Glutamatergic neuron (in vitro differentiated cells): ENCODE measurements around the gene PIM1. TPM values are rescaled to one million over a fixed set of nuclear protein-coding genes. Genes with fewer than 3 reads are reported as not detected.

ENCODE experiments used
- DNase-seq: peaks from one replicate; pipeline ENCODE4 v3.0.0; 2022
- H3K27ac Mint-ChIP-seq: one replicate; pipeline ENCODE4 v1.8.0; 2020; ENCODE audit warnings: mild to moderate bottlenecking, mixed read lengths, inconsistent platforms; ENCODE audit not compliant: unreplicated experiment
- H3K27me3 Mint-ChIP-seq: one replicate; pipeline ENCODE4 v1.8.0; 2020; ENCODE audit warnings: mild to moderate bottlenecking, moderate library complexity, mixed read lengths, inconsistent platforms; ENCODE audit not compliant: unreplicated experiment
- H3K36me3 Mint-ChIP-seq: one replicate; pipeline ENCODE4 v1.8.0; 2020; ENCODE audit warnings: mild to moderate bottlenecking, mixed read lengths, inconsistent platforms; ENCODE audit not compliant: unreplicated experiment
- H3K4me1 Mint-ChIP-seq: one replicate; pipeline ENCODE4 v1.8.0; 2020; ENCODE audit warnings: mild to moderate bottlenecking, low read depth, mixed read lengths, inconsistent platforms; ENCODE audit not compliant: unreplicated experiment
- H3K4me3 Mint-ChIP-seq: one replicate; pipeline ENCODE4 v1.8.0; 2020; ENCODE audit warnings: mild to moderate bottlenecking, mixed read lengths, inconsistent platforms; ENCODE audit not compliant: unreplicated experiment
- H3K9me3 Mint-ChIP-seq: one replicate; pipeline ENCODE4 v1.8.0; 2020; ENCODE audit warnings: mild to moderate bottlenecking, moderate library complexity, mixed read lengths, inconsistent platforms; ENCODE audit not compliant: unreplicated experiment
- total RNA-seq: library from RNA; stranded (reverse); fragmentation: NEBNext Ultra II Directional; extraction: Animal tissue kit (Norgen Biotek cat#: 25700); gene quantifications from one replicate; pipeline ENCODE4 v1.2.1, GENCODE V29; 2021; ENCODE audit not compliant: unreplicated experiment
- TF ChIP-seq, protein P1 (sequence below): fragments of 200-600 bp; sonication (generic); IDR thresholded peaks from one replicate; pipeline ENCODE4 v1.5.0; 2021; ENCODE audit not compliant: partially characterized antibody, unreplicated experiment

The PIM1 gene
- total RNA-seq, 1 donor from 2014 or later, result 22.7 TPM

DNA sequence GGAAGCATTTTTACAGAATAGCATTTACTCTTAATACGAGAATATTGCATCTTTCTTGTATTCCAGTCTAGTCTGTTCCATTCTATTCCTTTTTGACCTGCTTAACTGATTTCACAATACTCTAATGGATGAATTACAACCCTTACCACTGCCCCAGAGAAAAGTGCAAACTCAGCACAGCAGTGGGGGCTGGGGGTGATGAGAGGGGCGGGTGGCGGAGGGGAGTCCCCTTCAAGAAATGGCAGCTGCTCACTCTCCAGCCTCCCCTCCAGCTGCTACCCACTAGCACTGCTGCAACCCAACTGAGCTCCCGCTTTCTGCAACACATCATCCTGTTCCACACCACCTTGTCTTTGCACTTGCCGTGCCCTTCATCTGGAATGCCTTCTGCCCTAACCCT is 30.1 kb downstream of the PIM1 start:
- no peak overlapping the region for H3K27ac Mint-ChIP-seq
- TF ChIP-seq, protein P1, sequence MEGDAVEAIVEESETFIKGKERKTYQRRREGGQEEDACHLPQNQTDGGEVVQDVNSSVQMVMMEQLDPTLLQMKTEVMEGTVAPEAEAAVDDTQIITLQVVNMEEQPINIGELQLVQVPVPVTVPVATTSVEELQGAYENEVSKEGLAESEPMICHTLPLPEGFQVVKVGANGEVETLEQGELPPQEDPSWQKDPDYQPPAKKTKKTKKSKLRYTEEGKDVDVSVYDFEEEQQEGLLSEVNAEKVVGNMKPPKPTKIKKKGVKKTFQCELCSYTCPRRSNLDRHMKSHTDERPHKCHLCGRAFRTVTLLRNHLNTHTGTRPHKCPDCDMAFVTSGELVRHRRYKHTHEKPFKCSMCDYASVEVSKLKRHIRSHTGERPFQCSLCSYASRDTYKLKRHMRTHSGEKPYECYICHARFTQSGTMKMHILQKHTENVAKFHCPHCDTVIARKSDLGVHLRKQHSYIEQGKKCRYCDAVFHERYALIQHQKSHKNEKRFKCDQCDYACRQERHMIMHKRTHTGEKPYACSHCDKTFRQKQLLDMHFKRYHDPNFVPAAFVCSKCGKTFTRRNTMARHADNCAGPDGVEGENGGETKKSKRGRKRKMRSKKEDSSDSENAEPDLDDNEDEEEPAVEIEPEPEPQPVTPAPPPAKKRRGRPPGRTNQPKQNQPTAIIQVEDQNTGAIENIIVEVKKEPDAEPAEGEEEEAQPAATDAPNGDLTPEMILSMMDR, result no peak
- H3K4me1 Mint-ChIP-seq, result peaks cover 4% of the 10 kb centered on the region
- H3K27me3 Mint-ChIP-seq, result peaks cover 2% of the 10 kb centered on the region
- H3K4me3 Mint-ChIP-seq, result no peak overlapping the region
- H3K36me3 Mint-ChIP-seq, result no peaks in the 10 kb centered on the region
- H3K9me3 Mint-ChIP-seq, result no peaks in the 10 kb centered on the region
- DNase-seq, result peak; percentile 29

DNA sequence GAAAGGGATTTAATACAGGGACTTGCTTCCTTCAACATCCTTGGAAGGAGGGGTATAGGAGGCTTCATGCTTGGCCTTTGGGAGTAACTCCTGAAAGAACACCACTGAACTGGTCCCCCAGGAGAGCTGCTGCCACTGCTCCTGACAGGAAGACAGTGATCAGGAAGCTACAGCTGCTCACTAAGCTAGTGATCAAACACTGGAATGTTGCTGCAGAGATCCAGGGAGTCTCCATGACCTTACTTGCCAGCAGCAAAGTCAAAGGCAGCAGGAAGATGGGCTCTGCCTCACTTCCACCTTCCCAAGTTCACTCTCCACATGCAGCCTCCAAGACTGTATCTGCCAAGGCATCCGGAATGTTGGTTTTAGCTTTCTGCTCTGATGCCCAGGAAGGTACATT is 31.8 kb downstream of the PIM1 start:
- Mint-ChIP-seq H3K27ac (no peak overlapping the region), H3K4me1 (peaks cover 4% of the 10 kb centered on the region), H3K36me3 (no peaks in the 10 kb centered on the region), H3K27me3 (peaks cover 2% of the 10 kb centered on the region), H3K4me3 (no peak overlapping the region), H3K9me3 (no peaks in the 10 kb centered on the region)
- no peak for DNase-seq
- TF ChIP-seq, protein P1, result no peak

DNA sequence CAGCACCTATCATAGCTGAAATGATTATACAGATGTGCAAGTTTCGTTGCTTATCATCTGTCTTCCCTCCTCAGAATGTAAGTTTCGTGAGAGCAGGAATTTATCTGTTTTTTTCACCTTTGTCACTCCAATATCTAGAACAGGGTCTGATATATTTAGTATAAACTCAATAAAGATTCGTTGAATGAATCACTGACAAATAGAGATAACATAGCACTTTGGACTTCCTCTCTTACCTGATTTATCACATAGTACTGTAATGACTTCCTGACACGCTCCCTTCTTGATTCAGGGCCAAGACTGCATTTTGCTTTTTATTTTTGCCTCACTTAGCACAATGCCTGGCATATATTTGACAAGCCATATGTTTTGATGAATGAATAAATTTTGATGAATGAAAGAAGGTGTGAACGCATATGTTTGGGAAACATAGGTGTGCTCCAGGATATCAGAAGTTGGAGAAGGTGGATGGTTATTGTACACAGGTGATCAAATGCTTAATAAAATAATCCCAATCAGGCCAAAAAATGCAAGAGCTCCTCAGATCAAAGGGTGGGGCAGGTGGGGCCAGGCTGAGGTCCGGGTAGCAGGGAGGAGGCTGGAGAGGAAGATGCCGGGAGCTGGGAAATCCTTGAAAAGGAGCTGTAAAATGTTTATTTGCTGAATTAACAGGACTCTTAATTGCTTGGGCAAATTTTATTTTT is 33.0 kb downstream of the PIM1 start:
- Mint-ChIP-seq H3K27ac (no peak overlapping the region), H3K4me1 (peaks cover 4% of the 10 kb centered on the region), H3K36me3 (no peaks in the 10 kb centered on the region), H3K27me3 (peaks cover 4% of the 10 kb centered on the region), H3K9me3 (no peaks in the 10 kb centered on the region), H3K4me3 (no peak overlapping the region)
- DNase-seq, result no peak
- TF ChIP-seq, protein P1, result no peak

DNA sequence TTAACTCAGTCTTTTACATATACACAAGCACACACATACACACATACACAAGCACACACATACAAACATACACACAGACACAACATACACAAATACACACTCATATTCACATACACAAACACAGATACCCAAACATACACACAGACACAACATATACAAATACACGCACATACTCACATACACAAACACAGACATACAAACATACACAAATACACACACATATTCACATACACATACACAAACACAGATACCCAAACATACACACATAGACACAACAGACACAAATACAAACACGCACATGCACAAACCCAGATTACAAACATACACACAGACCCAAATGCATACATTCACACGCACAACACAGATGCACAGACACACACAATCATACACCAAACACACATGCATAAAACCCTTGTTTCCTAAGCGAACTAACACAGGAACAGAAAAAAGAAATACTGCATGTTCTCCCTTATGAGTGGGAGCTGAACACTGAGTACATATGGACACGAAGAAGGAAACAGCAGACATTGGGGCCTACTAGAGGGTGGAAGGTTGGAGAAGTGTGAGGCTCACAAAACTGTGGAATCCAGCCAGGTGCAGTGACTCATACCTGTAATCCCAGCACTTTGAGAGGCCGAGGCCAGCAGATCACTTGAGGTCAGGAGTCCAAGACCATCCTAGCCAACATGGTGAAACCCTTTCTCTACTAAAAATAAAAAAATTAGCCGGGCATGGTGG is 34.2 kb downstream of the PIM1 start:
- no peak overlapping the region for H3K27ac Mint-ChIP-seq
- H3K4me3 Mint-ChIP-seq, result no peak overlapping the region
- TF ChIP-seq, protein P1, result no peak
- H3K9me3 Mint-ChIP-seq, result no peaks in the 10 kb centered on the region
- peaks cover 4% of the 10 kb centered on the region for H3K4me1 Mint-ChIP-seq
- no peaks in the 10 kb centered on the region for H3K36me3 Mint-ChIP-seq
- no peak for DNase-seq
- peaks cover 4% of the 10 kb centered on the region for H3K27me3 Mint-ChIP-seq
